ENCODE results near the gene H6PD.
A peak's percentile ranks its signal among the peaks of the same experiment; 100 is the strongest.

The H6PD gene, protein sequence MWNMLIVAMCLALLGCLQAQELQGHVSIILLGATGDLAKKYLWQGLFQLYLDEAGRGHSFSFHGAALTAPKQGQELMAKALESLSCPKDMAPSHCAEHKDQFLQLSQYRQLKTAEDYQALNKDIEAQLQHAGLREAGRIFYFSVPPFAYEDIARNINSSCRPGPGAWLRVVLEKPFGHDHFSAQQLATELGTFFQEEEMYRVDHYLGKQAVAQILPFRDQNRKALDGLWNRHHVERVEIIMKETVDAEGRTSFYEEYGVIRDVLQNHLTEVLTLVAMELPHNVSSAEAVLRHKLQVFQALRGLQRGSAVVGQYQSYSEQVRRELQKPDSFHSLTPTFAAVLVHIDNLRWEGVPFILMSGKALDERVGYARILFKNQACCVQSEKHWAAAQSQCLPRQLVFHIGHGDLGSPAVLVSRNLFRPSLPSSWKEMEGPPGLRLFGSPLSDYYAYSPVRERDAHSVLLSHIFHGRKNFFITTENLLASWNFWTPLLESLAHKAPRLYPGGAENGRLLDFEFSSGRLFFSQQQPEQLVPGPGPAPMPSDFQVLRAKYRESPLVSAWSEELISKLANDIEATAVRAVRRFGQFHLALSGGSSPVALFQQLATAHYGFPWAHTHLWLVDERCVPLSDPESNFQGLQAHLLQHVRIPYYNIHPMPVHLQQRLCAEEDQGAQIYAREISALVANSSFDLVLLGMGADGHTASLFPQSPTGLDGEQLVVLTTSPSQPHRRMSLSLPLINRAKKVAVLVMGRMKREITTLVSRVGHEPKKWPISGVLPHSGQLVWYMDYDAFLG

DNA sequence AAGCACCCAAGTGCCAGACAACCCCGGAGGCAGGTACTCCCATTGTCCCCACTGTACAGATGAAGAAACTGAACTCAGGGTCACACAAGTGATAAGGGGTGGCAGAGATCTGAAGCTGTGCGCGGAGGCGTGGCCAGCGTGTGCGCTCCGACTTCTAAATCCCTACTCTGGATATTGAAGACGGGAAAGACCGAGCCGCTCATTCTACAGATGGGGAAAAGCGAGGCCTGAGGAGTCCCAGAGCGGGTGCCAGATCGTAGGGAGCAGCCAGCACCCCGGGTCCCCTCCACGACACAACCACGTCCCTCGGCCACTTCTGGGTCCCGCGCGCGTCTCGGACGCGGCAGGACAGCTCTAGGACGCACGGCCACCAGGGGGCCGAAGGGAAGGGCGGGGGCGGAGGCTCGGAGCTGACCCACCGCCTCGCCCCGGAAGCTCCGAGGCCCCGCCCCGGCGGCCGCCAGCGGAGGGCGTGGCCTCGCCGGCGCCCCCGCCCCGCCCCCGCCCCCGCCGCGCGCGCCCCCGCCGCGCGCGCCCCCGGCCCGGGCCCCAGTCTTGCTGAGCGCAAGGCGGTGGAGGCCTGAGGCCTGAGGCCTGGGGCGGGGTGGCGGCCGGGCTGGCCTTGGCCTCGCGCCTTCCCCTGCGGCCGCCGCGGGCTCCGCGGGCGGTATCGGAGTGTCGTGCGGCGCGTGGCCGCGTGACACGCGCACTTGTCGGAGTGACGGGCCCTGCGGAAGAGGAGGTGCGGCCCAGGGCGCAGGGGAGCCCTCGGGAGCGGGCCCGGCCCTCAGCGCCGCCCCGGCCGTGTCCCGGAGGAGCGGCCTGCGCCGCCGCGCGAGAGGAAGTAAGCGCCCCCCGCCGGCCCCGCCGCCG is at the start of gene H6PD:
Gene H6PD (plus strand): TSS at position 552 of the 873 bp plus-strand sequence. CDS start 10,161 bp downstream, outside the sequence.
- intact Hi-C loops (cut with DNase I) = no loop called here

DNA sequence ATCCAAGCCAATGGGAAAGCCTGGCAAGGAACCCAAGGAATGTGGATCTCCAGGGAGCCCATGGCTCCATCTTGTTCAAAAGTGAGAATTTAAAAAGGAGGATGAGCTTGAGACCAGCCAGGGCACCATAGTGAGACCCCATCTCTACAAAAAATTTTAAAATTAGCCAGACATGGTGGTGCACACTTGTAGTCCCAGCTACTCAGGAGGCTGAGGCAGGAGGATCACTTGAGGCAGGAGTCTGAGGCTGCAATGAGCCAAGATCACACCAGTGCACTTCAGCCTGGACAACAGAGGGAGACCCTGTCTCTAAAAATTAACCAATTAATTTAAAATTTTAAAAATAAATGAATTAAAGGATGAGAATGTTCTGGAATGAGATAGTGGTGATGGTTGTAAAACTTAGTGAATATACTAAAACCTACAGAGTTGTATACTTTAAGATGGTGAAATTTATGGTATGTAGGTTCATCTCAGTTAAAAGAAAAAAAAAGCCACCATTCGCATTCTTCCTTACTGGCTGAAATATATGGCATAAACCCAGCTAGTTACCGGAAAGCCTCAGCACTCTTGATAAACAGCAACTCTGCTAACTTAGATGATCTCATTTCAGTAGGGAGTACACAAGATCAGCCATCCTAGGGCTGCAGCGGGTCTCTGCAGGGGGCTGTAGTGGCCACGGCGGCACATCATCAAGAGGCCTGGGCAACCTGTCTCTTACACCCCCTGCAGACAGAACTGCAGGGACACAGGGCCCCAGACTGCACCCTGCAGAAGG is 48.3 kb upstream of the H6PD start:
- intact Hi-C loops (cut with DNase I) = no loop called here
- no peak for DNase-seq

More for the DNA sequence above, at the start of gene H6PD:
- DNase-seq = peak in 40 of 42 donors; percentile 59 to 91 (median 78)

DNA sequence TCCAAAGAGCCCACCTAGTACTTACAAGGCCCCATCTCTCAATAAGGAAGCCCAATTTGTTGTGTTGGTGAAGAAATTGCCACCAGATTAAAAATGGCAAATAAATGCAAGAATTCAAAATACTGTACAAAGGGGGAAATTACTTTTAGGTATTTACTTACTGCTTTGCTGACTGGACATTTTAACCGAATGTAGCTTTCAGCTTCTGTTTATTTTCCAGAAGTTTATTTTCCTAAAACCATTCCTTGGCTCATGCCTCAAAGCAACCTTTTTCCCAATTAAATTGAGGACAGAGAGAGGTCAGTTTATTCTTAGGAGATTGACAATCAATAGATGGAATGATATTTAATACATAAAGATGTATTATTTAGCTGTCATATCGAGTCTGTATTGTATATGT is 47.6 kb upstream of the H6PD start:
- no peak for DNase-seq
- intact Hi-C loops (cut with DNase I) = no loop called here

DNA sequence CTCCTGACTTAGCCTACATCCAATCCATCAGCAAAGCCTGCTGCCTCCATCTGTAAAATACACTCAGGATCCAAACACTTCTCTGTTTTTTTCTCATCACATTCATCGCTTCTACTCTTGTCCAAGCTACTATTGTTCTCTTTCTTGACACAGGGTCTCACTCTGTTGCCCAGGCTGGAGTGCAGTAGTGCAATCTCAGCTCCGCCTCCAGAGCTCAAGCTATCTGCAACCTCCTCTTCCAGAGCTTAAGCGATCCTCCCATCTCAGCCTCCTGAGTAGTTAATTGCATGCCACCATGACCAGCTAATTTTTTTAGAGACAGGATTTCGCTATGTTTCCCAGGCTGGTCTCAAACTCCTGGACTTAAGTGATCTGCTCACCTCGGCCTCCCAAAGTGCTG is 44.3 kb upstream of the H6PD start:
- no peak for DNase-seq
- intact Hi-C loops (cut with DNase I) = no loop called here

DNA sequence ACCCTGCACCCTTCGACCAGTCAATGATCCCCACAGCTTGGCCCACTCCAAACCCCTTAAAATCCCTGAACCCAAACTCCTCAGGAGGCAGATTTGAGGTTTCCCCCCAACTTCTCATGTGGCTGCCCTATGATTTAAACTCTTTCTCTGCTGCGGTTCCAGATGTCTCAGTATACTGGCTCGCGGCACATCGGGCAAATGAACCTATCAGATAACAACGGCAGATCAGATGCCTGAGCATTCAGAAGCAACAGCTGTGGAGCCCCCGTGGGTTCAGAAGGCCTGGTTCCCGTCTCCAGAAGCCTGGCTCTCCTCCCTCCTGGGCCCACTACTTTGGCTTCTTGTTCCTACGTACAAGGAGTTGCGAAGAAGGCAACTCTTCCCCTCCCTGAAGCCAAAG is 43.3 kb upstream of the H6PD start:
- intact Hi-C loops (cut with DNase I) = no loop called here
- no peak for DNase-seq

DNA sequence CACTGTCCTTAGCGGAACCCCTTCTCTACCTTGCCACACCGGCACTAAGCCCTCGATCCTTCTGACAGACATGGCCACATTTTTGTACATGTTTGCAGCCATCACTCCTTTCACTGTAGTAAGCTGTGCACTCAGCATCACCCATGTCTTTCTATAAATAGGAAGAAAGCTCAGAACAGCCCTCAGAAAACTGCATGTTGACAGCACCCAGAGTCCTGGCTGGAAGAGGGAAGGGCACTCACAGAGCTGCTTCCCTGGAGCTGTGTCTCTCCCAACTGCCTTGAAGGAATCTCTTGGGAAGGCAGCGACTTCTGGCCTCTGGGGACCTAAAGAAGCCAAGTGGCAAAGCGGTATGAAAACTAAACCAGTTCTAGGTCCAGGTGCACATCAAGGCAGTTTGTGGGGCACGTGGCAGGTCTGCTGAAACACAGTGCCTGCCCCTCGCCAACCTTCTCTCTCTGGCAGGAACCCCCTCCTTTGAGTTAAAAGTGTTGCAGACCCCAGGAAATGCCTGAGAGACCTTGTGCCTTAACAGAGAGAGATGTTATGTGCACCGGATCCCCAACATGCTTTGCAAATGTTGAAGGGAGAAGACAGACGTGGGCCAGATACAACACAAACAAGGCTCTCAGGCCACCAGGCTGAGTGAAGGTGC is 41.9 kb upstream of the H6PD start:
- DNase-seq = peak in 9 of 42 donors; percentile 17 to 65 (median 30)
- intact Hi-C loops (cut with DNase I) = no loop called here

DNA sequence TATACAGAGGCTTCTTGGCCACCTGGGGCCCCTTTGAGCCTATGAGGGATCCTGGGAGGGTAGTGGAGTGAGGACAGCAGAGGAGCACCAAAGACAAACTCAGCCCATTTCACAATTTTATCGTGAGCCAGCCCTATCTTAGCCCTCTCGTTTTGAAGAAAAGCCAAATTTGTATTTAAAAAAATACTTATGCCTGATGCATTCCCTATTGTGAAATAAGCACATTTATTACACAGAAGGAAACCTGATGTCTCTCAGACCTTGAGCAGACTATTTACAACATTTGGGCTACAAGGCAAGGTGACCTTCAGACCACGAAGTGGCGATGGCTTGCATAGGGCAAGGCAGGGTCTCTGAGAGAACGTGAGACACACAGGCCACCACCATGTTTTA is 41.3 kb upstream of the H6PD start:
- no peak for DNase-seq
- intact Hi-C loops (cut with DNase I) = no loop called here

DNA sequence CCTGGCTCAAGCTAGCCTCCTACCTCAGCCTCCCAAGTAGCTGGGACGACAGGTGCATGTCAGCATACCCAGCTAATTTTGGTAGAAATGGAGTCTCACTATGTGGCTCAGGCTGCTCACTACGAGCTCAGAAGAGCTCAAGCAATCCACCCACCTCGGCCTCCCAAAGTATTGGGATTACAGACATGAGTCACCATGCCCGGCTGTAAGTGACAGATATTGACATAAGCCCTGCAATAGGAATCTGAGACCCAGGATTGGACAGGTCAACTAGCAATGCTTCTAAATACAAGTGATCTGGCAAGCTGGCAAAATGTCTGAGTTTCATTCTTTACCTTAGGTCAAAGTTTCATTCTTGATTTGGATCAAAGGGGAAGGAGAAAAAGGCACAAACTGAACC is 40.5 kb upstream of the H6PD start:
- intact Hi-C loops (cut with DNase I) = no loop called here
- DNase-seq = peak in 7 of 42 donors; percentile 30 to 61 (median 43)

DNA sequence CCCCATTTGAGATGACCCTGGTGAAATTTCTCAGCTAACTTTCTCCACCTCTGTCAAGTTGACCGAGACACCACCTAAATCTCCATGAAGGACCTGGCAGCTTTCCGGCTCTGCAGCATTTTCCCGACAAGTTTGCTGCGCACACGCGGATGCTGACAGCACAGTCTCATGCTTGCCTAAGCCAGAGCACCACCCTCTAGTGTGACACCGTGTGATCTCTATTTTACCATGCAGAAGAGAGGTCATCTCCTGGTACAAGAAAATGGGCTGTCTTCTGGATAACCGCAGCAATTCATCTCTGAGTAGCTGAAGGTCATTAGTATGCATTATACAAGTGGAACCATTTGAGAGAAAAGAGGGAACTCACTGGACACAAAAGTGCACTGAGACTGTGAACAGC is 38.9 kb upstream of the H6PD start:
- peak in 1 of 42 donors; percentile 16 for DNase-seq
- intact Hi-C loops (cut with DNase I) = loop anchor here (2.0 to 5.0 kb wide), 2 partner anchors 53 to 83 kb away; no protein-coding TSS in a partner anchor

DNA sequence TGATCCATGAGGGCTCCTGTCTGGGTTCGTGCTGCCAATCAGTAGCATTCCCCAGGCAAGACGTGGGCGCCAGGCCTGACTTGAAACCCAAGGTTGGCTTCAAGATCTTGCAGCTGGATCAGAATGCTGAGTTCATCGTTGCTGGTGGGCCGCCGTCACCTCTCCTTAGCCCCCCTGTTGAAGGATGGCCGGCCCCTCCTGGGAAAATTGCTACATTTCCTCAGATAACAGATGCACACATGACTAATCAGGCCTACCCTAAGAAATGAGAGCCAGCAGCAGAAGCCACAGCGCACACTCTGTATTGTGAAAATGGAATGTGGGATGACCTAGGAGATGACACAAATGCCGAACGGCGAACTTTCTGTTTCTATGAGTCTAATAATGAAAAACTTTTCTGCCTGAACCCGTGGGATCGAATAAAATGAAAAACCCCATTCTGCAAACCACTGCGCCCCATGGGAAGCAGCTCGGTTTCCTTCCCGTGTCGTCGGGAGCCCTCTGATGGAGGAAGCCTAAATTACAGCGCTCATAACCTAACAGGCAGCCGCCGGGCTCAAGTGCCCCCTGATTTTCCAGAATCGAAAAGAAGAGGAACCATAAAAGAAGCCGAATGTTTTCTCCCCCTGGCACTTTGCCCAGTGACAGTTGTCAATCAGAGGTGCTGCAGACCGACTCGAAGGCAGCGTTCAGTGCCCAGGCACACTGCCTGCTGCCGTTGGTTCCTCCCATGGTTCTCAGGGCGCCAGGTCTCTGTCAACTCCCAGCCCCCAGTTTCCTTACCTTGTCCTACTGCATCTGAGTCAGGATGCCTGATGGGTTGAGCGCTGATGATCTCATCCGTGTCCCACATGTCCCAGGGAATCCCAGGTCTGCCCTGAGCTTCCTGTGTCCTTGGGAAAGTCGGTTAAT is 38.2 kb upstream of the H6PD start:
- intact Hi-C loops (cut with DNase I) = loop anchor here (2.0 to 5.0 kb wide), 2 partner anchors 54 to 84 kb away; no protein-coding TSS in a partner anchor

DNA sequence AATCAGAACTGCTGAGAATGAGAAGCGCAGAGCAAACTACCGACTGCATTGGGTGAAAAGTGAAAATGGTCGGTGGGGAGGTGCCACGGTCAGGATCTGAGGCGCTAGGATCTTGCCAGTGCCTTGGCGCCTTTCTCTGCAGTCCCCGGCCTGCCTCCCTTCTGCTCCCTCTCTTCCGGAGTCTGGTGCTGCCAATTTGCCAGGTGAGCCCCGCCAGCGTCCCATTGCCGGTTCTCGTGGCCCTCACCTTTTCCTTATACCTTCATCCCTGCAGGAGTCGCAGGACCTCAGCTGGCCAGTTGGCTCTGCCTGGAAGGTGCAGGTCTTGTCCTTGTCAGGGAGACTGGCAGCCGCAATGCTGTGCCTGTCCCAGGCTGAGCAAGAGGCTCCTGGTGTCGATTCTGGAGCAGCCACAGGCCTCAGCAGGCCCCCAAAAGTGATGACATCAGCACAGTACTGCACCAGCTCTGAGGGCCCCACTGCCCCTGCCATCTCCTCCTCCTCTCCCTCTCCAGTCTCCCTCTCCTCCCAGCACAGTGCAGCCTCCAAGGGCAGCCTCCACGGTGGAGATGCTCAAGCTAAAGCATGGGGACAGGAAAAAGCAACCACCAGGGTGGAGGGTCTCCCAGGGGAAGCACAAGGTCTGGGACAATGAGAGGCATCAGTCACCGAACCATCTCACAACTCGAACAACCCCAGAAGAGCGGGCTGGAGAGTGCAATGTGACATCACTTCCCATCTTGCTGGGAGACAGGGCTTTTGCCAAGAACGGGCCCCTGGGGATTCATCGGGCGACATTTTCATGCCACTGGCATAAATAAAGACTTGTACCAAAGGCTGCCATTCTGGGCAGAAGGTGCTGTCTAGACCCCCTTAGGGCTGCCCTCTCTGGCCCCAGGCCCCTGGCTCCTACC is 37.1 kb upstream of the H6PD start:
- no peak for DNase-seq
- intact Hi-C loops (cut with DNase I) = loop anchor here (2.0 to 5.0 kb wide), 2 partner anchors 55 to 85 kb away; no protein-coding TSS in a partner anchor

More for the DNA sequence above, 38.2 kb upstream of the H6PD start:
- peak; percentile 67 to 92 (median 83) for DNase-seq

DNA sequence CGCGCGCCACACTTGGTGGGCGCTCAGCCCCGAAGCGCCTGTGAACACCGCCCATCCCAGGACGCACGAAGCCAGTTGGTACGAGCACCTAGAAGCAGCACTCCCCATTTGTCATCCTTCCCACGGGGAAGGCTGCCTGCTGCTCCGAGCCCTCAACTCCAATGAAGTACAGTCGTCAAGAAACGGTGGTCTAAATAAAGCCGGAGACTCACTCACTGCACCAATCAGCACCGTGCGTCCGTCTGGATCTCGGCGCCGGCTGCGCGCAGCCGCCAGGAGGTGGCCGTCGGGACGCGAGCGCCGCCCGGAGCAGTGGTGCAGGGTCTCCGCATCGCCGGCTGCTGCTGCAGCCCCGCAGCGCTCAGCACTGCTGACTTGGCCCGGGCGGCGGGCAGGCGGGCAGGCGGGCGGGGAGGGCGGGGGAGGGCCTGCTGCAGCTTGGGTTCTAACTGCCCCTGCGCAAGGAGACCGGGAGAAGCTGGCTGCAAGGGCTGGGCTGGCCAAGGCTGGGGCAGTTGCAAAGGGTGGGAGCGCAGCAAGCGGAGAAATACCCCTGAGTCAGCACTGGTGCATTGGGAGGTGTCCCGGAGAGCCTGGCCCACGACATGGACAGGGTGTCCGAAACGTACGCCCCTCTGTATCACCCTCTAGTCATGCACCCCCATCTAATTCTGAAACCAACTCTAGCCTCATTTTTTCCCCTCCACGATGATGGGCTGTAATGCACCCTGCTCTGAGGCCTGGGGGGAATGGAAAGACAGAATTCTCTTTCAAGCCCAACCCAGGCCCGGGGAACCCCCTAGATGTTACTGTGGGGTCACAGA is 35.8 kb upstream of the H6PD start:
- peak in 1 of 42 donors; percentile 10 for DNase-seq
- intact Hi-C loops (cut with DNase I) = loop anchor here (5.0 kb wide), 1 partner anchor 86 kb away; no protein-coding TSS in a partner anchor

DNA sequence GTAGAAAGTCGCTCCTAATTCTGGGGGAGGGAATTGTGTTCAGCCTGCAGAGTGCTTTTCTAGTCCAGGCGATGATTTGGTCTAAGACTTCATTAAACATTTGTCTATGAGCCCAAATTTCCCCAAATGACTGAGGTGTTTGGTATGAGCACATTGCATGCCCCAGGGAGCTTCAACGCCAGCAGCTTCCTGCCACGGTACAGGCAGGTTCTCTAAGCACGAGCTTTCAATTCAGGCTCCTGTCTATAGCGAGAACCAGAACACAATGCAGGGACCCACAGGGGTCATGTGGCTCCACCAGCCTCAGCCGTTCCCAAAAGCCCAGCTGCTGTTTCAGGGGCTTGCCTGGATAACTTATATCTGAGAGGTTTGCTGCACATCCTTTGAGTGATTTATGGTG is 34.1 kb upstream of the H6PD start:
- intact Hi-C loops (cut with DNase I) = no loop called here
- no peak for DNase-seq

DNA sequence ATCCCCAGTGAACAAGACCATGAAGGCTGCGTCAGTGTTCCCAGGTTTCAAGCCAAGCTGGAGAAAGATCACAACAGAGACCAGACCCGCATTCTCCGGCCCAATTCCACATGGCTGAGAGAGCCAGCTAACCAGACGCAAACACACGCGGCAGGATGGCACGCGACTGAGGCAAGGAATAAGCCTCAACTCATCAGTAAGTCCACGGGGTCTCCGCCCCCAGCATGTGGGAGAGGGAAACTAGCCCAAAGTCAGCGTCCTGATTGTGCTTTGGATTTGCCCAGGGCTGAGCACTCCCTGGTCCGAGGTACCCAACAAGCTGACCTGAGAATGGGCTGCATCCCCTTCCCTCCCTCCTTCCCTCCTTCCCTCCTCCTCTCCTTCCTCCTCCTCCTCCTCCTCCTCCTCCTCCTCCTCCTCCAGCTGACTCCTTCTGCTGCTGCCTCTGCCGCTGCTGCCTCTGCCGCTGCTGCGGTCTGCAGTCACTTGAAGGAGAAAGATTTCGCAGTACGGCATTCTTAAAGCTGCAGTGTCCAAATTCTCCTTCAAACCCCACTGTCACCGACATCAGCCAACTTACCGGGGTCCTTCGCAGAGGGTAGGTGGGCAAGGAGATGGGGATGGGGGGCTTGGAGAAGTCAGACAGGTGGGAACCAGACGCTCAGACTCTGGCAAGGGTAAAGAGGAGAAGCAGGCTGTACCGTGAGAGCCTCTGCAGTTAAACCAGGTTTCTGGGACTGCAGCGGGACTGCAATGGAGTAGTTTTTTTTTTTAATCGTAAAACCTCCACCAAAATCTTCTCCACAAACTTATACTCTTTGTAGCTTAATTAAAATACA is 33.0 kb upstream of the H6PD start:
- peak in 22 of 42 donors; percentile 10 to 67 (median 42) for DNase-seq
- intact Hi-C loops (cut with DNase I) = no loop called here
